Skin epidermis (tissue), 12 donors: ENCODE results near the gene HRH1.
"Not testable (repeated sequence)": the region's sequence is repeated elsewhere in the genome, so short reads cannot be mapped to it uniquely, and the experiment has no call there.

Source experiments
- H3K27ac ChIP-seq, 21 experiments: fragments of 200-600 bp; sonication (generic) in 11 of 21; one replicate each; pipeline ENCODE4 v1.5.0; 2020; ENCODE audit warnings: mild to moderate bottlenecking in 3 of 21, inconsistent platforms in 2 of 21, moderate library complexity in 2 of 21
- H3K4me3 ChIP-seq, 7 experiments: fragments of 200-600 bp; sonication (generic) in 2 of 7; one replicate each; pipeline ENCODE4 v1.5.0; 2020; ENCODE audit warnings: inconsistent platforms in 2 of 7, mild to moderate bottlenecking in 2 of 7, moderate library complexity in 1 of 7

HRH1 gene

DNA sequence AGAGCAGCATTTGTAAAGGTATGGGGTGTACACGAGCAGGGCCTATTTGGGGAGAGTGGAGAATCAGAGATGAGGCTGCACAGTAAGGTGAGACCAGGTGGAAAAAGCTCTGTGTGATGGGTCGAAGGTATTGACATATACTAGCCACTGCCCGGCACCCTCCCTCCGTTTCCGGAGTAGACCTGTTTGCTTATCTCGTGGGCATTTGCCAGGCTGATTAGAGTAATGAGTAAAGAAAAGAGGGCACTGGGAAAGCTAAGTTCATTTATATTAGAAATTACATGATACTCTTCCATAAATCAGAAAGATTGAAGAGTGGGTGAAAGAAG lies 71.7 kb downstream of the HRH1 start:
- Histone ChIP-seq H3K27ac (peak overlapping the region in 19 of 21 experiments; percentile 67 to 90 (median 80)), H3K4me3 (peak overlapping the region in 5 of 7 experiments; percentile 17 to 32 (median 30))

DNA sequence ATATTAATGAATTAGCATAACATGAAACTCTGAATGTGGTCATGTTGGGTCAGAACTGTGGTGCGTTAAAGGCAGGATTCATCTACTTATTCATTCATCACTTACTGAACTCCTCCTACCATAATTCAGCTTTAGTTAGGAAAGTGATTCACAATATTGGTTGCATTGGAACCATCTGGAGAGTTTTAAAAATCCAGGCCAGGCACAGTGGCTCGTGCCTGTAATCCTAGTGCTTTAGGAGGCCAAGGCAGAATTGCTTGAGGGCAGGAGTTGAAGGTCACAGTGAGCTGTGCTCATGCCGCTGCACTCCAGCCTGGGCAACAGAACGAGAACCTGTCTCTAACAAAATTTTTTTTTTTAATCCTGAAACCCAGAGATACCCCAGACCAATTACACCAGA lies 73.7 kb downstream of the HRH1 start:
- peak overlapping the region in 3 of 21 experiments; percentile 14 to 56 (median 31) for H3K27ac ChIP-seq
- H3K4me3 ChIP-seq: no peak overlapping the region

- Histone ChIP-seq H3K4me3 (no peak overlapping the region), H3K27ac (peak overlapping the region in 6 of 21 experiments; percentile 8 to 63 (median 56))
Measured at GRCh38 chr3:11230125-11230524, 75.8 kb downstream of the HRH1 start.

GRCh38 chr3:11230832-11231231 lies 76.5 kb downstream of the HRH1 start:
- Histone ChIP-seq H3K4me3 (no peak overlapping the region), H3K27ac (peak overlapping the region in 3 of 21 experiments; percentile 8 to 63 (median 47))

DNA sequence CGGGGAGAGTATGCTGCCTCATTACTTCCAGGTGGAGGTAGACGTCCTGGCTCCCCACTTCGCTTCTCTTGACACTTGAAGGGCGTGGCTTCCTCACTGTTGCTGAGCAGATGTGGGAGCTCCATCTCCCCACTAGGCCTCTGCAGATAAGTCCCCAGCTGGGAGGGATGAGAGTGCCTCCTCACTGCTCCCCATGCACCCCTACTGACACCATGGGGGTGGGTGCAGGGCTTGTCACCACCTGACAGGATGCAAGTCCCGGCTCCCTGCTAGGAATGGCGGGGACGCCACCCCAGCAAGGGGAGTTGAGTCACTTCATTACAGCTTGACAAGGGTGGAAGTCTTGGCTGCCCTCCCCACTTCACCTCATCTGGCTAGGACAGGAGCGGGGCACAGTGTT lies 81.1 kb downstream of the HRH1 start:
- no peak overlapping the region for H3K4me3 ChIP-seq
- no peak overlapping the region for H3K27ac ChIP-seq

DNA sequence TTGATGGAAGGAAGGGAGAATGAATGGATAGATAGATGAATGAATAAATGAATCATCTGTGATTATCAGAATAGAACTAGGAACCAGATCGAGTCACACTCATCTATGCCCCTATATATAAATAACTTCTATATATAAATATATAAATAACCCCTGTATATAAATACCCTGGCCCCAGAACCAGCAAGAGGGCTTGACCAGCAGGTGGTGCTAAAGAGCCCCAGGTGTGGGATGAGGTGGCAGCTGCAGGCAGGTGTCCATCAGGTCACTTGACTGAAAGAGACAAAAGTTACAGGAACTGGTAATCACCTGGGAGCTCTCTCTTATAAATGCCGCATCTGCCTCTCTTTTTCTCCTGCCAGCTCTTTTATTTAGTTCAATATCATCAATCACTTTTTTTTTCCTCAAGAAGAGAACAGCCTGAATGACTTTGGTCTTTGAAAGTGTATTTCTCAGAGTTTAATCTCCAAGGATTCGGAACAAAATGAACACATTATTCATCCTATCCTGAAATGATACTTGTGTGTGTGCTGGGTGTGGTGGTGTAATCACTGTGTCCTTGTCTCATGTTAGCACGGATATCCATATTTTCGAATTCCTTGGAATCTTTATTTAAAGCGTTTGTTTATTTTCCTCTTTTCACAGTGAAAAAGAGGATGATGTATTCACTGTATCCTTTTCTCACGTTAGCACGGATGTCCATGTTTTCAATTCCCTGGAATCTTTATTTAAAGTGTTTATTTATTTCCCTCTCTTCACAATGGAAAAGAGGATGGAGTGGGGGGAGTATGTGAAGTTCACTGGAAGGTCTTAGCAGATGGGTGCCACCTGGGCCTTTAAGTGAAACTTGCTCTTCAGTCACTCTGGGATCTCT lies 82.5 kb downstream of the HRH1 start:
- no peak overlapping the region for H3K4me3 ChIP-seq
- H3K27ac ChIP-seq: peak overlapping the region in 1 of 21 experiments; percentile 49

- peak overlapping the region in 4 of 21 experiments; percentile 1 to 59 (median 15) for H3K27ac ChIP-seq
- no peak overlapping the region for H3K4me3 ChIP-seq
Measured at GRCh38 chr3:11238060-11238459, 83.8 kb downstream of the HRH1 start.

- H3K4me3 ChIP-seq: no peak overlapping the region
- H3K27ac ChIP-seq: peak overlapping the region in 3 of 21 experiments; percentile 1 to 59 (median 26)
Measured at GRCh38 chr3:11238880-11239279, 84.6 kb downstream of the HRH1 start.

DNA sequence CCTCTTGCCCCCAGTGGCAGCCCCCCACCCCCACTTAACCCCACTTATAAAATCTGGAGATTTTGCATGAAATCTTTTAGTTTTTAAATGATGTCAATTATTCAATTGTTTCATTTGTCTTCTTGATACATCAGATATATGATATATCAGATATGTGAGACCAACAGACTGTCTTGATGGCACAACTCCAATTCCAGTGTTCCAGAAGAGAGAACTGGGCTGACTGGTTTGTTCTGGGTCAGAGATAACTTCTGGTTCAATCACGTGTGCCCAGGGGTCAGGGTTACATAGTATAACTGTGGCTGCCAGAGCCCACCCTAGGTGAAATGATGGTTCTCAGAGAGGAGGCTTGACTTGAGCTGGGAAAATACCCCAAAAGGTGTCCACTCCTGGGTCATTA lies 85.5 kb downstream of the HRH1 start:
- Histone ChIP-seq H3K4me3 (no peak overlapping the region), H3K27ac (peak overlapping the region in 1 of 21 experiments; percentile 19)

DNA sequence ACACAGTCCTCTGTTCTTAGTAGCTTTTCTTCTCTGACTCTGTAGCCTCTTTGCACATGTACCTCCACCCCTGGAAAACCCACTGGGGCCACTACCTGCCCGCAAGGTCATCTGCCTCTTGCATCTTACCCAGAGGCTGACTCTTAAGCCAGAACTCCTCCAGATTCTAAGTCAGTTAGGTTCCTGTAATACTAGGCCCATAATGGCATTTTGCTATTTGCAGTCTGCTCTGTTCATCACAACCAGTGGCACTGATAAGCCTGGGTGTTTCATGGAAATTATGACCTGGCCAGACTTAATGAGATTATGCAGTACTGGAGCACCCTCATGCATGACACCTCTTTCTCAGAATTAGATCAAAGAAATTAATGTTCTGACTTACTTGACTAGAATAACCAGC lies 86.2 kb downstream of the HRH1 start:
- Histone ChIP-seq H3K27ac (no peak overlapping the region), H3K4me3 (no peak overlapping the region)

DNA sequence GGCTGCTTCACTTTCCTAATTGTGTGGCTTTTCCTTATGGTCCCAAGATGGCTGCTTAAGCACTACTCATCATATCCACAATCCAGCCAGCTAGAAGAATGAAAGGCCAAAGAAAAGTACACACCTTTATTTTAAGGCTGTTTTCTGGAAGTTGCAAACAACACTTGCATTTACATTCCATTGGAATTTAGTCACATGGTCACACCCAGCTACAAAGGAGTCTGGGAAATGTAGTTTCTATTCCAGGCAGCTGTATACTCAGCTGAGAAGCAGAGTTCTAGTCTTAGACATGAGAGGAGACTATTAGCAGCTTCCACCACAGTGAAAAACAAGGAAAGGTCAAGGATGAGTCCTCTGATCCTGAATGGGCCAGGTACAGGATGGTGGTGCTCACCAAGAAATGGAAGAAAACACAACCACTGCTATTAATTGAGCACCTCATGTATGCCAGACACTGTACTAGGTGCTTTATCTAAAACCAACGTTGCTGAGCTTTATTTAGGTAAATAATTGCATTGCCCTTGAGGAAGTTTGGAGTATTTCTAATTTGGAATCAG lies 89.9 kb downstream of the HRH1 start:
- H3K27ac ChIP-seq: no peak overlapping the region
- H3K4me3 ChIP-seq: no peak overlapping the region

GRCh38 chr3:11245276-11245675 lies 91.0 kb downstream of the HRH1 start:
- Histone ChIP-seq H3K4me3 (no peak overlapping the region), H3K27ac (no peak overlapping the region)

- H3K27ac ChIP-seq: no peak overlapping the region
- H3K4me3 ChIP-seq: no peak overlapping the region
Measured at GRCh38 chr3:11245827-11246662, 91.8 kb downstream of the HRH1 start.

GRCh38 chr3:11246663-11246970 lies 92.3 kb downstream of the HRH1 start:
- Histone ChIP-seq H3K27ac (no peak overlapping the region), H3K4me3 (no peak overlapping the region)

DNA sequence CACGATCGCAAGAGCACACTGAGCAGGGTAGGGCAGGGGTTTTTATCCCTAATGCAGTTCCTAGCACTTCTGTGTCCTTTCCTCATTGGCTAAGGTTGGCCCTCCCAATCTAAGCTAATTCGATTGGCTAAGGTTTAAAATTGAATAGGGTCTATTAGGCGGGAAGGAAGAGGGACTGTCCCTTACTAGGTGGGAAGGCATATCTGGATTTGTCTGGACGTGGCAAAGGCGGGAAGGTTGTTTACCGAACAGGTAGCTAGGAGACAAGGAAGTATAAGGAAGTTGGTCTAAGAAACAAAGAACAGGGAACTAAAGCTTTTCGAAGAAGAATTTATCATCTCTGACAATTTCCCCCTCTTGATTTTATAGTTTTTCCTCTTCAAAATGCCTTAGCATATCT lies 93.1 kb downstream of the HRH1 start:
- Histone ChIP-seq H3K27ac (no peak overlapping the region), H3K4me3 (no peak overlapping the region)

DNA sequence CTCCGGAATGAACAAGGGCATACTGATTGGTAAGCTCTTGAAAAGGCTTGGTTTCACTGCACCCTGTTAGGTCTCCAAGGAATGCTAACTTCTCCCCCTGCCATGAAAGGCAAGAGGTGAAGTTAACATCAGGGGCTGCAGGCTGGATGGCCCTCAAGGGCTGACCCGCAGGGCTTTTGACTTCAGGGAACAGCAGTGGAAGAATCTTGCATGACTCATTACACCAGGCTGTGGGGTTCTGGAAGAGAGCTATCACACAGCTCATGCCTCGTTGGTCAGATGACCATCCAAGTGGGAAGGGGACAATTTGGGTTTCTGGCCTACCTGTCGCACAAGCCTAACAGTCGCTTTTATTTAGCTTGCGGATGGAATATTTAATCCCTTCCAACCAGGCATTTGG lies 94.3 kb downstream of the HRH1 start:
- Histone ChIP-seq H3K4me3 (no peak overlapping the region), H3K27ac (no peak overlapping the region)

DNA sequence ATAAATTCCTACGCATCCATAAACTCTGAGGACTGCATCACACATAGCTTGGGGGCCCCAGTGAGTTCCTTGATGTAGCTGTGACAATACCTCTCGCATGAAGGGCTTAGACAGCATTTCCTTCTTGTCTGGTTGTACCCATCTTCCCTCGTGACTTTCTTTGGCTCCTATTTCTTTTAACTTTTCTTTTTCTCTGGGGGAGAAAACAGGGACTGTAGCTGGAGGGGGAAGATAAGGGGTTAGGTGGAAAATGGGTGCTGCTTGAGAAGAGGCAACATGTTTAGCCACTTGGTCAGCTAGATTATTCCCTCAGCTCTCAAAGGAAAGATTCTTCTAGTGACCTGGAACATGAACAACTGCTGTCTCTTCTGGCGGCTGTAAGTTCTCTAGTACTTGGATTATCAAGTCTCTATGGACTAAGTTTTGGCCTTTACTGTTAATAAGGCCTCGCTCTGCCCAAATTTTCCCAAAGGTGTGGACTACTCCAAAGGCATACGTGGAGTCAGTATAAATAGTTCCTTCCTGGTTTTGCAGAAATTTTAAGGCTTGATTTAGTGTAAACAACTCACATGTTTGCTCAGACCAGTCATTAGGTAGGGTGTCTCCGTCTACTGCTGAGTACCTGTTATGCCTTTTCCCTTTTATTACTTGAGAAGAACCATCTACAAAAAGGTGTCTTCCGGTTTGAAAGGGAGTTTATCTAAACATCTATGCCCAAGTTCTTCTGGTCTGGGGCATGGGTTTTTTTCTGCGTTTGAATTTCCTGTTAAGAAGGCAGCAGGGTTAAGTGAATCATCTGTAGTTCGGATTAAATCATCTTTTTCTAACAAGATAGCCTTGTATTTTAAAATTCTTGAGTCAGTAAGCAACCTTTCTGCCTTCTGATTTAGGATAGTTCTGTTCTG lies 96.9 kb downstream of the HRH1 start:
- no peak overlapping the region for H3K4me3 ChIP-seq
- H3K27ac ChIP-seq: peak overlapping the region in 1 of 21 experiments; percentile 35

DNA sequence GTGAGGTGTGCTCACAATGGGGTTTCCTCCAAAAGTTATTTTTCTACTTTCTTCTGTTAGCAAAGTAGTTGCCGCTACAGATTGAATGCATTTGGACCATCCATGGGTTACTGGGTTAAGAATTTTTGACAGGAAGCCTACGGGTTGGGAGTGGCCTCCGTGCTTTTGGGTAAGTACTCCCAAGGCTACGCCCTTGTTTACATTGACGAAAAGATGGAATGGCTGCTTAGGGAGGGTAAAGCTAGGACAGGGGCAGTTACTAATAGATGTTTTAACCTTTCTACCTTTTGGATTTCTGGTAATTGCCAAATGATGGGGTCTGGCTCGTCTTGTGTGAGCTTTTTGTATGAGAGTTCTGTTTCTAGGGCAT lies 97.5 kb downstream of the HRH1 start:
- peak overlapping the region in 2 of 21 experiments; percentile 4 to 11 for H3K27ac ChIP-seq
- H3K4me3 ChIP-seq: no peak overlapping the region

DNA sequence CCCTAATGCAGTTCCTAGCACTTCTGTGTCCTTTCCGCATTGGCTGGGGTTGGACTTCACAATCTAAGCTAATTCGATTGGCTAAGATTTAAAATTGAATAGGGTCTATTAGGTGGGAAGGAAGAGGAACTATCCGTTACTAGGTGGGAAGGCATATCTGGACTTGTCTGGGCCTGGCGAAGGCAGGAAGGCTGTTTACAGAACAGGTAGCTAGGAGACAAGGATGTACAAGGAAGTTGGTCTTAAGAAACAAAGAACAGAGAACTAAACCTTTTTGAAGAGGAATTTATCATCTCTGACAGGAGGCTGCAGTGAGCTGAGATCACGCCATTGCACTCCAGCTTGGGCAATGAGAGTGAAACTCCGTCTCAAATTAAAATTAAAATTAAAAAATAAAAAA lies 100.6 kb downstream of the HRH1 start:
- Histone ChIP-seq H3K4me3 (no peak overlapping the region), H3K27ac (peak overlapping the region in 1 of 21 experiments; percentile 43)

DNA sequence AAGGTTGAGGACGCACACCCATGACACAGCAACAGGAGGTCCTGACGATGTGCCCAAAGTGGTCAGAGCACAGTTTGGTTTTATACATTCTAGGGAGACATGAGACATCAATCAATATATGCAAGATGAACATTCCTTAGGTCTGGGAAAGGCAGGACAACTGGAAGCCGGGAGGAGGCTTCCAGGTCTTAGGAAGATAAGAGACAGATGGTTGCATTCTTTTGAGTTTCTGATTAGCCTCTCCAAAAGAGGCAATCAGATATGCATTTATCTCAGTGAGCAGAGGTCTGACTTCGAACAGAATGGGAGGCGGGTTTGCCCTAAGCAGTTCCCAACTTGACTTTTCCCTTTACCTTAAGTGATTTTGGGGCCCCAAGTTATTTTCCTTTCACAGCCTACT lies 101.2 kb downstream of the HRH1 start:
- H3K27ac ChIP-seq: peak overlapping the region in 1 of 21 experiments; percentile 43
- not testable (repeated sequence) for H3K4me3 ChIP-seq
